GM21381 (cell line): Measurements from ENCODE around the gene APOLD1.
A peak's percentile ranks its signal among the peaks of the same experiment; 100 is the strongest.
"Not testable (repeated sequence)": the region's sequence is repeated elsewhere in the genome, so short reads cannot be mapped to it uniquely, and the experiment has no call there.

Source experiments
- ATAC-seq: cut with Tn5 transposase; IDR thresholded peaks from one replicate; pipeline ENCODE4 v1.9.1; 2021; ENCODE audit warnings: mild to moderate bottlenecking, moderate library complexity; ENCODE audit not compliant: unreplicated experiment

Gene APOLD1

GRCh38 chr12:12807517-12807903 lies 22.1 kb downstream of the APOLD1 start:
- ATAC-seq, result not testable (repeated sequence)

DNA sequence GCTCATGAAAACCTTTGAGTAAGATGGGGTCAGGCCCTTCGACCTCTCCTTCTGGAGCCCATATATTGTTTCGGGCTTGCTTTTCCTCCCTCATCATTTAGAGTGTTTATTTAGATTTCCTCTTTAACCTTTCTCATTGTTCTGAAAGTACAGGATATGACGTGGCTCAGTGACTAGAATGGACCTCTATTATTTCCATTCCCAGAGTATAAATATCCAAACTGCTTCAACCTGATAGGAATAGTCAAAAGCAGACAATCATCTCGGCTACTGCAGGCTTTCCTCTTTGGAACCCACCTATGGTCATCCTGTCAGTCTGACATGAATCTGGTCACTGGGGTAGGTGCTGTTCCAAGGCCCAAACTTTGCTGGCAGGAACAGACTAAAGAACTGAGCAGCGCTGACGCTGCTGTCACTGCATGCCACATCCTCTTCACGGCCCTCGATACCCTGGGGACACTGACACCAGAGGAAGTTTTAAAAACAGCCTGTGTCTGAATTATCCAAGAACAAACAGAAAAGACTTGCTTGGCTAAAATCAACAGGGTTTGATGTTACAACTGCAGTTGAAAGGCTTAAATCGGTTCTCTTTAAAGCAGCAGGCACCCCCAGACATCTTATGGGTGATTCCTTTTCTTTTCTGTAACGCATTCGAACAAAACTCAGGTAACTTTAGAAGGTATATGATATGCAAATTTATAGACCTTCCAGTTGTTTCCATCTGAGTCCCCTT lies 22.7 kb downstream of the APOLD1 start:
- peak; percentile 67 for ATAC-seq

GRCh38 chr12:12810553-12811021 lies 25.1 kb downstream of the APOLD1 start:
- no peak for ATAC-seq

GRCh38 chr12:12811343-12811742 lies 25.9 kb downstream of the APOLD1 start:
- ATAC-seq, result no peak

DNA sequence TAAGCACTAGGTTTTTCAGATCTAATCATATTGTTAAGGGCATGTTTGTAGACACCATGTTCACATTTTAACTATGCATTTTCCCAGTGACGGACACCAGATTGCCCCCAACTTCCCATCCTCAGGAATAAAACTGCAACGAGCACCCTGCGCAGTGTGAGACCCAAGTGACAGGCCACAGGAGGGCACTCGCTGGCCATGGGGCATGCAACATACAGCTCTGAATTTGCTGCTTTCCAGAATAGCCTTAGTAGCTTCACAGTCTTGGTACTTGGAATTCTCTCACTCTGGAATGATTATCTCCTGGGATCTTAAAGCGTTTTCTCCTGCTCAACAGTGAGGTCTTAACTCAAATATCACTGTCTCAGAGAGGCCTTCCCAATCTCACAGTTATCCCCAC lies 26.7 kb downstream of the APOLD1 start:
- no peak for ATAC-seq

DNA sequence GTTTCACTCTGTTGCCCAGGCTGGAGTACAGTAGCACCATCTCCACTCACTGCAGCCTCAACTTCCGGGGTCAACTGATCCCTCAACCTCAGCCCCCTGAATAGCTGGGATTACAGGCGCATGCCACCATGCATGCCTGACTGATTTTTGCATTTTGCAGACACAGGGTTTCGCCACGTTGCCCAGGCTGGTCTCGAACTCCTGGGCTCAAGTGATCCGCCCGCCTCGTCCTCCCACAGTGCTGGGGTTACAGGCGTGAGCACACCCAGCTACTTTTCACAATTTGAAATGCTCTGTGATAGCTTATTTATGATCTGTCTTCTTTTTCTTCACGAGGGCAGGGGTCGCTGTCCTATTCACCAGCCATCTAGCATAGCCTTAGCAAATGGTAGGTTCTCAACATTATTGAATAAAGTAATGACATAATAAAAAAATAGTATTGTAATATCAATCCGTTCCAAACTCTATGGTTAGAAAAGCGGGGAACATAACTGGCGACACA lies 27.2 kb downstream of the APOLD1 start:
- no peak for ATAC-seq

- peak; percentile 67 for ATAC-seq
These were observed 28.0 kb downstream of the APOLD1 start, which contains the start of gene DDX47 for GRCh38 chr12:12813120-12814101. TSS of gene DDX47 (plus strand) at chr12:12813346. CDS start at chr12:12813368, 22 bp downstream.

GRCh38 chr12:12817616-12818015 lies 32.2 kb downstream of the APOLD1 start:
- ATAC-seq, result peak; percentile 33

DNA sequence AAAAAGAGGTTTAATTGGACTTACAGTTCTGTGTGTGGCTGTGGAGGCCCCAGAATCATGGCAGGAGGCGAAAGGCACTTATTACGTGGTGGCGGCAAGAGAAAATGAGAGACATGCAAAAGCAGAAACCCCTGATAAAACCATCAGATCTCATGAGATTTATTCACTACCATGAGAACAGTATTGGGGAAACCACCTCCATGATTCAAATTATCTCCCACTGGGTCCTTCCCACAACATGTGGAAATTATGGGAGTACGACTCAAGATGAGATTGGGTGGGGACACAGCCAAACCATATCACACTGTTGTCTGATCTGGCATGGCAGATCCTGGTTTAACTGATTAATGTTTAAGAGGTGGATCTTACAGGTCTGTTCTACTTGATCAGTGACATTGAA lies 33.2 kb downstream of the APOLD1 start:
- no peak for ATAC-seq

- ATAC-seq, result no peak
These were observed 33.8 kb downstream of the APOLD1 start for GRCh38 chr12:12819221-12819620.

GRCh38 chr12:12819752-12820311 lies 34.4 kb downstream of the APOLD1 start:
- no peak for ATAC-seq

DNA sequence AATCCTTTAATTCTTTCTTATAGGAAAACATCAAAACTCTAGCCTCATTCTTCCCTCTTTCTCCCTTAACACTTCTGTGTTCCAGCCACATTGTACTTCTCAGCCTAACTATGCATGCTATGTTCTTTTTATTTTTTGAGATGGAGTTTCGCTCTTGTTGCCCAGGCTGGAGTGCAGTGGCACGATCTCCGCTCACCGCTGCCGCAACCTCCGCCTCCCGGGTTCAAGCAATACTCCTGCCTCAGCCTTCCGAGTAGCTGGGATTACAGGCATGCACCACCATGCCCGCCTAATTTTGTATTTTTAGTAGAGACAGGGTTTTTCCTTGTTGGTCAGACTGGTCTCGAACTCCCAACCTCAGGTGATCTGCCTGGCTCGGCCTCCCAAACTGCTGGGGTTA lies 34.9 kb downstream of the APOLD1 start:
- ATAC-seq, result not testable (repeated sequence)

GRCh38 chr12:12821975-12822374 lies 36.5 kb downstream of the APOLD1 start:
- peak; percentile 59 for ATAC-seq

DNA sequence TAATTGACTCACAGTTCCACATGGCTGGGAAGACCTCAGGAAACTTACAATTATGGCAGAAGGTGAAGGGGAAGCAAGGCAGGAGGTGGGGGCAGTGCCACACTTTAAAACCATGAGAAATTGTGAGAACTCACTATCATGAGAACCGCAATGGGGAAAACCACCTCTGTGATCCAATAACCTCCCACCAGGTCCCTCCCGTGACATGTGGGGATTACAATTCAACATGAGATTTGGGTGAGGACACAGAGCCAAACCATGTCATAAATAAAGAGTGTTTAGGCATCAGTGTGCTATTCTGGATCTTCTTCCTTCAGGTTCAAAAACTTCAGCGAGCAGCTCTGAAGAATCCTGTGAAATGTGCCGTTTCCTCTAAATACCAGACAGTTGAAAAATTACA lies 37.4 kb downstream of the APOLD1 start:
- no peak for ATAC-seq

DNA sequence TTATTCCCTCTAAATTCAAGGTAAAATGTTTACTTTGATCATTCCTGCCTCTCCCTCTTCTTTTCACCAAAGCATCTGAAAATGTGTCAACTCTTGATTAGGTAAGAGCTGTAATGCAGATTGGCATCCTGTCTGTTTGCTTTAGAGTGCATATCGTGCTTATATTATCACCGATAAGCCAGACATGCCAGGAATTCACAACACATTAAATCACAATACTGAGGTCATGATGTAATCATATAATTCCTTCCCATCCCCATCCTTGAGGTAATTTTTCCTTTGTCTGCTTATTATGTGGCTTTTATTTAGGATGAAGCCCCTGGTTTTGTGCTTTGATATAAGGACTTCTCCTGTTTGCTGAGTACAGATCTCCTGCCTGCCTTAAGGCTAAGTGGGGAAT lies 37.8 kb downstream of the APOLD1 start:
- no peak for ATAC-seq

GRCh38 chr12:12823811-12824210 lies 38.4 kb downstream of the APOLD1 start:
- no peak for ATAC-seq

DNA sequence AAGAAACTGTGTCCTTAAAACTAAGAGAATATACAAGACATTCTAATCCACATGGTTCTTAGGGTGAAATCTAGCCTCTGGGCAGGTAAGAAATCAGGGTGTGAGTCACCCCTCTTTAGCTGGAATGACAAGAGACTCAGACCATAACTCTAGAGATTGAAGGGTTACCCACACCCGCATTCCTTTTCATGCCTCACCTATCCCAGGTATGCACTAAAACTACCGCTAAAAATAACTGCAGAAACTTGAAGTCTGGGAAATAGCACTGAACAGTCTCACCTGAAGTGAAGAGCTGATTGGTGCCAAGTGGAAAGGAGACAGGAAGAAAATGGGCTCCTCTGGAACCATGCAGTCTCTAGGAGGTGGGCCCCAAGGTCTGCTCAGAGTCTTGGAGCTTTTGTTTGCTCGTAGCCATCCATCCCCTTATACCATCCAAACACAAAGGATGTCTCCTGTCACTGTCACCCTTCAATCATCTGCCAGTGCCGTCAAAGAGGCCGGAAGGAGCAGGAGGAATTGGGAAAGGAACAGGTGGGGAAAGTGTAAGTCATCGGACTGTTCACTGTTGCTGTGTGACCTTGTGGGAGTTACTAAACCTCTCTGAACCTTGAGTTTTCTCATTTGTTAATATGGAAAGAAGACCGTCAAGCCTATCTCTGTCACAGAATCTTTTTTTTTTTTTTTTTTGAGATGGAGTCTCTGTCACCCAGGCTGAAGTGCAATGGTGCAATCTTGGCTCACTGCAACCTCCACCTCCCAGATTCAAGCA lies 50.1 kb downstream of the APOLD1 start:
- ATAC-seq, result no peak

DNA sequence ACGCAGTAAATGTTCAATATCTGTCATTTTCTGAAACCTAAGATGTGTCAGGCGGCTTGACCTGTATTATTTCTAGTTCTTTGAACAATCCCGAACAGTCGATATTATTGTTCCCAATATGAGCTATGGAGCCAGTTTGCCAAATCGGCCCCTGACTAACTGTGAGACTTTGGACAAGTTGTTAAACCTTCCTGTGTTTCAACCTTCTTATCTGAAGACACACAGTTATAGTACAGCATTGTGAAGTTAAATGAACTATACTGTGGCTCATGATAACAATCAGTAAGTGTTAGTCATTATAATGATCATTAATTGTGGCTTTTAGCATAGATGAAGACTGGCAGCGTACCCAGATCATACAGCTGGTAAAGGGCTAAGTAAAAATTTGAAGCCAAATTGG lies 51.1 kb downstream of the APOLD1 start:
- no peak for ATAC-seq

DNA sequence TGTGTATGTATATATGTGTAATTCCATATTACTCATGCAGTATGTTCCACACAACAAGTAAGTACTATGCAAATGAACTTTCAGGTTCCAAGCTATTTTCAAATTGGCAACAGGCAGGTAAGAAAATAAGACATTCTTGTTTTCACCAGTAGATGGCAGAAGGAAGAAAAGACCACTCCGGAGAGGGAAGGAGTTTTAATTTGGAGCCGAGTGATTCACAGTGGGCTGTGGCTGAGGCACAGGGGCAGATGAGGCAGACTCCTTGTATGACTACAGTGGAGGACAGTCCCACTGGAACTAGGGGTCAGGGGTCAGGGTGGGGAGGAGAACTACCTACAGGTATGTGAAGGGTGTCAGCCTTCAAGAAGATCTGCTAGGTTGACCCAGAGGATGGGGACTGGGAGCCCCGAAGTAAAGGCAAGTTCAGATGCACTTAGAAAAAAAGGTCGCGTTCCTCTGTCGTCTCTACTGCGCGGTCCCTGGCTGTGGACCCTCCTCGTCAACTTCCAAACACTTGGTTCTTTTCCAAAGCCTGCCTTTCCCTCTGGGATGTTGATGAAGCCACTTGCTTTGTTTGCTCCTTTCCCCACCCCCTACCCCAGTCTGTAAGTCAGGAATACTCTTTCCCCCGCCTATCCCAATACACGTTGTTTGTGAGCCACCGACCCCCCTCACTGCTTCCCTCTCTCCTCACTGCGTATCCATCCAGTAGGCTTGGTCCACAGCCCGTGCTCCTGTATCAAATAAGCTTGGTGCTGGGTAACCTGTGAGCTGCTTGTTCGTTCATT lies 51.8 kb downstream of the APOLD1 start:
- ATAC-seq, result peak; percentile 57

- no peak for ATAC-seq
These were observed 52.3 kb downstream of the APOLD1 start for GRCh38 chr12:12837813-12838153.
